DOHH2 (cell line): ENCODE measurements around the gene PRPSAP1.
A peak's percentile ranks its signal among the peaks of the same experiment; 100 is the strongest.

Experiments used
- H3F3A ChIP-seq: fragments of 200-600 bp; sonication (generic), shearing (Covaris generic); 2 replicates; pipeline ENCODE4 v1.6.0; 2016; ENCODE audit warnings: antibody characterized with exemption, mild to moderate bottlenecking; ENCODE audit not compliant: control insufficient read depth, insufficient read depth
- H3K27ac ChIP-seq: fragments of 200-600 bp; sonication (generic); 2 replicates; pipeline ENCODE4 v1.5.1; 2014; ENCODE audit warnings: low read depth, mild to moderate bottlenecking, low read length, moderate library complexity
- H3K27me3 ChIP-seq: fragments of 200-600 bp; sonication (generic); 2 replicates; pipeline ENCODE4 v1.6.1; 2014; ENCODE audit warnings: mild to moderate bottlenecking, low read length, mixed read lengths; ENCODE audit not compliant: control insufficient read depth
- H3K36me3 ChIP-seq: fragments of 200-600 bp; sonication (generic); 2 replicates; pipeline ENCODE4 v1.6.1; 2014; ENCODE audit warnings: mild to moderate bottlenecking, low read length, moderate library complexity, mixed read lengths; ENCODE audit not compliant: control insufficient read depth
- H3K4me1 ChIP-seq: fragments of 200-600 bp; sonication (generic); 2 replicates; pipeline ENCODE4 v1.6.1; 2014; ENCODE audit warnings: mild to moderate bottlenecking, low read length, mixed read lengths; ENCODE audit not compliant: control insufficient read depth
- H3K4me2 ChIP-seq: fragments of 200-600 bp; sonication (generic); 2 replicates; pipeline ENCODE4 v1.6.0; 2014; ENCODE audit warnings: mild to moderate bottlenecking, low read length, moderate library complexity
- H3K4me3 ChIP-seq: fragments of 200-600 bp; sonication (generic); 2 replicates; pipeline ENCODE4 v1.5.1; 2014; ENCODE audit warnings: mild to moderate bottlenecking, low read length, mixed read lengths
- H3K79me2 ChIP-seq: fragments of 200-600 bp; sonication (generic); 2 replicates; pipeline ENCODE4 v1.6.1; 2014; ENCODE audit warnings: mild to moderate bottlenecking, low read length, mixed read lengths; ENCODE audit not compliant: control insufficient read depth
- H3K9me2 ChIP-seq: fragments of 200-600 bp; sonication (generic); replicated peaks from 2 replicates; pipeline ENCODE4 v1.6.1; 2014; ENCODE audit warnings: mild to moderate bottlenecking, low read length, mixed read lengths; ENCODE audit not compliant: control insufficient read depth
- H3K9me3 ChIP-seq: fragments of 200-600 bp; sonication (generic); 2 replicates; pipeline ENCODE4 v1.6.1; 2014; ENCODE audit warnings: antibody characterized with exemption, low read length, mixed read lengths; ENCODE audit not compliant: control insufficient read depth, insufficient read depth
- H4K20me1 ChIP-seq: fragments of 200-600 bp; sonication (generic); 2 replicates; pipeline ENCODE4 v1.6.0; 2014; ENCODE audit warnings: low read depth, mild to moderate bottlenecking, antibody characterized with exemption, low read length, moderate library complexity; ENCODE audit not compliant: control insufficient read depth, insufficient read depth
- EZH2phosphoT487 ChIP-seq: fragments of 200-600 bp; sonication (generic); IDR thresholded peaks from 2 replicates; pipeline ENCODE4 v1.6.1; 2017; ENCODE audit warnings: borderline replicate concordance, mild to moderate bottlenecking, antibody characterized with exemption, low read length, moderate library complexity, mixed read lengths
- TF ChIP-seq, protein P1 (sequence below): fragments of 200-600 bp; sonication (generic); IDR thresholded peaks from one replicate; pipeline ENCODE4 v1.5.1; 2014; ENCODE audit warnings: antibody characterized with exemption, mild to moderate bottlenecking, low read depth, low read length; ENCODE audit not compliant: poor library complexity, severe bottlenecking

Gene PRPSAP1

DNA sequence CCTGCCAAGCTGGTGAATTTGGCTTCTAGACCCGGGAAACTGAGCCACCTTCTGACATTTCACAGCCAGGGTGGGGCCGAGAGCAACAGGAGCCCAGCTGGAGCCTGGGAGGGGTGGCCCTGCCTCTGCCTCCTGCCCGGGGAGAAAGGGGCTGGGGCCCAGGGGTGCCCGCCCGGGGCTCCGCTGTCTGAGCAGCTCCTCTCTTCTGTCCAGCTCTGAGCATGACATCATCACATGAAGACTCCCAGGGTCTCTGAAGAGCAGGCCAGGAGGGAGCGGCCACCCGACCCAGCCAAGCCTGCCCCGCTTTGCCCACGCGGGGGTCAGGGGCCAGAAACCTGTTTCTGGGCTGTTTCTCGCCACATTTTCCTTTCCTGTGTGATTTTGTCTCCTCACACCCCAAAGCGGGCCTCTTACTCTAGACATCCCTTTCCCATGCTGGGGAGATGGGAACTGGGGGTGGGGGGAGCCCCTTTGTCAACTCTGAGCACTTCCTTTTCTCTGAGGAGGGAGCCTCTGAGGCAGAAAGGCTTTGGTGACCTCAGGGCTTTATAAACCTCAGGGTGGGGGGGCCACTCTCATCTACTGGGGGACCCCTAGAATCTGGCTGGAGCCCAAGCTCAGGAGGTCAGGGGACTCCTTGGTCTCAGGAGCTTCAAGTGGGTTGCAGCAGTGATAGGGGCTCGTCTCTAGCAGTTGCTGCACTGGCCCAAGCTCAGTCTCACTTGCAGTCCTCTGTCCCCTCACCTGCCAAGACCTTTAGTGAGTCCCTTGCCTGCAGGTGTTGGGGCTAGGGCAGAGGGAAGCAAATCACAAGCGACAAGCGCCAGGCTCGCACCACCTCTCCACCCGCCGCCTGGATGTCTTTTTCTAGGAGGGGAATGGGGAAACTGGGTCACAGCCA, 80.9 kb downstream of the PRPSAP1 start:
- peaks cover 61% of the 10 kb centered on the region for H3K4me1 ChIP-seq
- H3F3A ChIP-seq: peaks cover 21% of the 10 kb centered on the region
- H4K20me1 ChIP-seq: no peaks in the 10 kb centered on the region
- H3K4me2 ChIP-seq: peak overlapping the region; percentile 81
- no peak for TF ChIP-seq EZH2phosphoT487
- TF ChIP-seq, protein P1, sequence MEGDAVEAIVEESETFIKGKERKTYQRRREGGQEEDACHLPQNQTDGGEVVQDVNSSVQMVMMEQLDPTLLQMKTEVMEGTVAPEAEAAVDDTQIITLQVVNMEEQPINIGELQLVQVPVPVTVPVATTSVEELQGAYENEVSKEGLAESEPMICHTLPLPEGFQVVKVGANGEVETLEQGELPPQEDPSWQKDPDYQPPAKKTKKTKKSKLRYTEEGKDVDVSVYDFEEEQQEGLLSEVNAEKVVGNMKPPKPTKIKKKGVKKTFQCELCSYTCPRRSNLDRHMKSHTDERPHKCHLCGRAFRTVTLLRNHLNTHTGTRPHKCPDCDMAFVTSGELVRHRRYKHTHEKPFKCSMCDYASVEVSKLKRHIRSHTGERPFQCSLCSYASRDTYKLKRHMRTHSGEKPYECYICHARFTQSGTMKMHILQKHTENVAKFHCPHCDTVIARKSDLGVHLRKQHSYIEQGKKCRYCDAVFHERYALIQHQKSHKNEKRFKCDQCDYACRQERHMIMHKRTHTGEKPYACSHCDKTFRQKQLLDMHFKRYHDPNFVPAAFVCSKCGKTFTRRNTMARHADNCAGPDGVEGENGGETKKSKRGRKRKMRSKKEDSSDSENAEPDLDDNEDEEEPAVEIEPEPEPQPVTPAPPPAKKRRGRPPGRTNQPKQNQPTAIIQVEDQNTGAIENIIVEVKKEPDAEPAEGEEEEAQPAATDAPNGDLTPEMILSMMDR: no peak
- peaks cover 31% of the 10 kb centered on the region for H3K36me3 ChIP-seq
- peaks cover 34% of the 10 kb centered on the region for H3K79me2 ChIP-seq
- no peaks in the 10 kb centered on the region for H3K27me3 ChIP-seq
- H3K4me3 ChIP-seq: peak overlapping the region; percentile 80
- H3K9me2 ChIP-seq: no peaks in the 10 kb centered on the region
- peak overlapping the region; percentile 91 for H3K27ac ChIP-seq
- H3K9me3 ChIP-seq: no peaks in the 10 kb centered on the region

DNA sequence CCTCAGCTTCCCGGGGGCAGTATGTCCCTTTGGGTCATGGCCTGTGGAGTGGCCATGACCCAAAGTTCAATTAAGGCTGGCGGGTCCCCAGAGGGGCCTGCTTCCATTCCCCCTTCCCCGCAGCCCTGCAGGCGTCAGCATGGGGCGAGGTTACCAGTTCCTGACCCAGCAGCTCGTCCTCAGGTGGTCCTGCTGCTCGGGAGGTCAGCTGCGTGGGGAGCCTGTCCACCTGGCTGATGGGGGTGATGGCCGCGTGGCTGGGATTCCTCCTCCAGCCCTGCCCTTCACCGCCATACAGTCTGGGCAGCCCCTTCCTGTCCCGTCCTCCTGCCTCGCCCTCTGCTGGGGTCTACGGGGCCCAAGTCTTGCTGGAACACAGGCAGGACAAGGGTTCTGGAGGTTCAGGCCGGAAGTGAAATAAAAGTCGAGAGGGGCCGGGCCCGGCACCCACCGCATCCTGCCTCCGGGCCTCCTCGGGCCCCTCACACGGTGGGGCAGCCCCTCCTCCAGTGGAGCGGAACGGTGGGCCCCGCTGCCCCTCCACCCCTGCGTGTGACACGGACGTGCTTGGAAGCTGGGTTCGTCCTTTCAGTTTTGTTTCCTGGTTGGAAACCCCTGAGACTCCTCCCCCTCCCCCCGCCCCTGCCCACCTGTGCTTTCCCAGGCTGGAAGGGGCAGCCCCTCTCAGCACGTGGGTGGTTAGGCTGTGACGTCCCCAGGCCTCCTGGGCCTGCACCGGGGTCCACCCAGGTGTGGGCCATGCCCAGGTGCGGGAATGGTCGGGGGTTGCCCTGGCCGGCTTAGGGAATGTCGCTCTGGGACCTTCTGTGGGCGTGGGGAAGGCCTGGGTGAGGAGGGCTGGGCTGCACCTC, 81.8 kb downstream of the PRPSAP1 start:
- Histone ChIP-seq H3K9me3 (no peaks in the 10 kb centered on the region), H3K27ac (peak overlapping the region; percentile 91), H3K79me2 (peaks cover 43% of the 10 kb centered on the region), H3K4me2 (peak overlapping the region; percentile 81), H3K9me2 (no peaks in the 10 kb centered on the region), H3K36me3 (peaks cover 38% of the 10 kb centered on the region), H3K4me1 (peaks cover 70% of the 10 kb centered on the region), H4K20me1 (no peaks in the 10 kb centered on the region), H3K27me3 (no peaks in the 10 kb centered on the region), H3K4me3 (peak overlapping the region; percentile 80), H3F3A (peaks cover 21% of the 10 kb centered on the region)
- TF ChIP-seq EZH2phosphoT487: no peak
- TF ChIP-seq, protein P1: no peak

DNA sequence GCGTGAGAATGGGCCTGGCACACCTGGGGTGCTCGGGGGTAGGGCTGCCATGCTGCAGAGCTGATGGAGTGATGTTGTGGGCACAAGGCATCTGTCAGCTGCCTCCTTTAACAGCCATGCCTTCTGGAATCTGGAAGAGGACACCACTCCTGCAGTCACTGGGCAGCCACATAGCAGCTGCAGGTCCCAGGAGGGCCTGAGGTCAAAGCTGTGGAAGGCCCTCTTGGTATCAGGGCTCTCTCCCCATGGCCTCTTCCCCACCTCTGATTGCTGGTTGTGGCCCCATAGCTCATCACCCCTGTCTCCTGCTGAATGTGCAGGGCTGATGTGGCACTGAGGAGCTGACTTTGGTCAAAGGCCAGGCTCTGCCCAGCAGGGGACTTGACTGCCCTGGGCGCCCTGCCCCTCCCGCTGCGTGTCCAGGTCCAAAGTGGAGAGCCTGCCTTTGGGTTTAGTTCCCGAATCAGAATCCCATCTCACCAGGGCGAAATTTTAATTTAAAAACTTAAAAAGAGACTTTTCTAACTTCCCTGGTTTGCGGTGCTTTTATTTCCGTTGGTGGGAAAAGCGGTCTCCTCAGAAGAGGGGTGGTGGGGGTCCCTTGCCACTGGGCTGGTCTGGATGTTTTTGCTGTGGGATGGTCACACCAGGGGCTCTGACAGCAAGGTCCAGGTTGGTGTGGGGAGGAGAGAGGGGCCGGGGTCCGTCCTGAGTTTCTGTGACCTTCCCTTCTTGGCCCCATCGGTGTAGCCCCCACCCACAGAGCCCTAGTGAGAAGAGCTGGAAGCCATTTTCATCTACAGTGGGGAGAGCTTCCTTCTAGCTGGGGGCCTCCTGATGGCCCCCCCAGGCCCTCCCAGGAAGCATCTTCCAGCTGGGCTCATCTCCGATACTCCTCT, 82.7 kb downstream of the PRPSAP1 start:
- Histone ChIP-seq H3K4me3 (peak overlapping the region; percentile 80), H3K4me2 (peak overlapping the region; percentile 81)
- TF ChIP-seq EZH2phosphoT487: no peak
- TF ChIP-seq, protein P1: no peak

More for the DNA sequence above, 82.7 kb downstream of the PRPSAP1 start:
- Histone ChIP-seq H3K79me2 (peaks cover 51% of the 10 kb centered on the region), H4K20me1 (no peaks in the 10 kb centered on the region), H3K36me3 (peaks cover 47% of the 10 kb centered on the region), H3K27me3 (no peaks in the 10 kb centered on the region), H3K27ac (peak overlapping the region; percentile 91), H3K9me3 (no peaks in the 10 kb centered on the region), H3K9me2 (no peaks in the 10 kb centered on the region), H3F3A (peaks cover 21% of the 10 kb centered on the region), H3K4me1 (peaks cover 75% of the 10 kb centered on the region)
